HepG2 (cell line): ENCODE data around the gene SGSH. TPM values are rescaled to one million over a fixed set of nuclear protein-coding genes. Genes with fewer than 3 reads are reported as not detected.
A peak's percentile ranks its signal among the peaks of the same experiment; 100 is the strongest.

ENCODE experiments used
- AHDC1 ChIP-seq: sonication (generic); formaldehyde crosslinking; IDR thresholded peaks from 2 replicates; pipeline ENCODE4 v1.5.1; 2020; ENCODE audit warnings: mild to moderate bottlenecking, missing genetic modification reagents, borderline replicate concordance
- ARID3A ChIP-seq: IDR thresholded peaks from 2 replicates; pipeline ENCODE4 v1.6.1; 2012; ENCODE audit warnings: low read depth, low read length, improper control_type of control experiment
- E2F2 ChIP-seq: sonication (generic); formaldehyde crosslinking; IDR thresholded peaks from 2 replicates; pipeline ENCODE4 v1.4.0; 2020; ENCODE audit warnings: missing genetic modification reagents, borderline replicate concordance
- PLSCR1 ChIP-seq: sonication (generic); formaldehyde crosslinking; IDR thresholded peaks from 2 replicates; pipeline ENCODE4 v1.5.0; 2020; ENCODE audit warnings: missing genetic modification reagents, mild to moderate bottlenecking, borderline replicate concordance
- PRMT3 ChIP-seq: sonication (generic); formaldehyde crosslinking; IDR thresholded peaks from 2 replicates; pipeline ENCODE4 v1.8.1; 2022; ENCODE audit warnings: low read depth, mild to moderate bottlenecking, moderate library complexity, missing genetic modification reagents, borderline replicate concordance
- TP53 ChIP-seq: sonication (generic); formaldehyde crosslinking; conservative IDR thresholded peaks from 2 replicates; pipeline ENCODE4 v1.4.0; 2020; ENCODE audit warnings: missing genetic modification reagents
- XRCC5 ChIP-seq: fragments of 200-400 bp; formaldehyde crosslinking; optimal IDR thresholded peaks from 2 replicates; pipeline ENCODE3; 2017; ENCODE audit warnings: mild to moderate bottlenecking, low read length
- ZNF124 ChIP-seq: sonication (generic); formaldehyde crosslinking; IDR thresholded peaks from 2 replicates; pipeline ENCODE4 v1.4.0; 2020; ENCODE audit warnings: missing genetic modification reagents
- ZNF138 ChIP-seq: sonication (generic); formaldehyde crosslinking; IDR thresholded peaks from 2 replicates; pipeline ENCODE4 v1.5.0; 2020; ENCODE audit warnings: mild to moderate bottlenecking, low read depth, missing genetic modification reagents
- ZNF552 ChIP-seq: sonication (generic); formaldehyde crosslinking; IDR thresholded peaks from 2 replicates; pipeline ENCODE4 v1.9.0; 2022; ENCODE audit warnings: missing genetic modification reagents, mild to moderate bottlenecking, borderline replicate concordance
- ZNF629 ChIP-seq: sonication (generic); formaldehyde crosslinking; conservative IDR thresholded peaks from 2 replicates; pipeline ENCODE4 v1.5.0; 2020; ENCODE audit warnings: missing genetic modification reagents
- ZNF7 ChIP-seq: IDR thresholded peaks from 2 replicates; pipeline ENCODE4 v1.6.1; 2016; ENCODE audit warnings: missing biosample characterization, missing genetic modification reagents
- ZNF792 ChIP-seq: IDR thresholded peaks from 2 replicates; pipeline ENCODE4 v1.6.1; 2016
- polyA plus RNA-seq, 8 experiments: library from polyadenylated mRNA; depleted of rRNA in 3 of 8; stranded (reverse) in 7 of 8; unstranded in 1 of 8; fragments of >200 nt; fragmentation: Illumina TruSeq in 4 of 8; extraction: Trizol in 4 of 8; gene quantifications; 2 replicates each; pipeline versions ENCODE4 v1.2.1 to v1.2.3, GENCODE V29; 2011 to 2016; ENCODE audit warnings: low read depth in 4 of 8, missing spikeins in 1 of 8, mixed read lengths in 1 of 8; ENCODE audit not compliant: insufficient read depth in 1 of 8
- total RNA-seq, 5 experiments: library from RNA; depleted of rRNA; stranded (reverse); fragments of >200 nt; fragmentation: Illumina TruSeq; extraction: Trizol; gene quantifications; 2 replicates each; pipeline ENCODE4 v1.2.3, GENCODE V29; 2016; ENCODE audit warnings: low read depth in 1 of 5
- TF ChIP-seq, protein P1 (sequence below): sonication (generic); formaldehyde crosslinking; IDR thresholded peaks from 2 replicates; pipeline ENCODE4 v1.8.0; 2022; ENCODE audit warnings: missing genetic modification reagents, low read depth, mild to moderate bottlenecking, borderline replicate concordance
- TF ChIP-seq, protein P2 (sequence below), 2 experiments: sonication (generic) in 1 of 2; formaldehyde crosslinking in 1 of 2; IDR thresholded peaks; 2 replicates each; pipeline versions ENCODE4 v1.4.0 to v1.6.1; 2018 to 2020; ENCODE audit warnings: missing genetic modification reagents in 2 of 2, borderline replicate concordance in 1 of 2, low read depth in 1 of 2, mild to moderate bottlenecking in 1 of 2, missing biosample characterization in 1 of 2

Gene SGSH
- total and polyA plus RNA-seq, 2 of the 13 experiments (the other 11 are each of a cell fraction or from before 2014, with no cell fraction given), result 12.2 to 17.6 TPM

- TF ChIP-seq E2F2 (CRISPR knock-in tag), result no peak
- TF ChIP-seq TP53 (CRISPR knock-in tag), result 0 out of 2 replicates have a peak, but pooled peaks have one; percentile 30
- TF ChIP-seq PRMT3 (CRISPR knock-in tag), result peak; percentile 79; the same call in 1 of the 2 replicates
- no peak for TF ChIP-seq AHDC1 (CRISPR knock-in tag)
- TF ChIP-seq, protein P1, sequence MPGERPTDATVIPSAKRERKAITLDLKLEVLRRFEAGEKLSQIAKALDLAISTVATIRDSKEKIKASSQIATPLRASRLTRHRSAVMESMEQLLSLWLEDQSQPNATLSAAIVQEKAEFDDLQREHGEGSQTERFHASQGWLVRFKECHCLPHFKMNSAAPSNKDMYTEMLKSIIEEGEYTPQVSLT (CRISPR knock-in tag), result no peak
- TF ChIP-seq ZNF552 (CRISPR knock-in tag), result 0 out of 2 replicates have a peak, but pooled peaks have one; percentile 57
- TF ChIP-seq XRCC5, result peak; percentile 86
- no peak for TF ChIP-seq PLSCR1 (CRISPR knock-in tag)
- TF ChIP-seq ZNF124 (CRISPR knock-in tag), result no peak; the same call in 1 of the 2 replicates
- no peak for TF ChIP-seq ZNF138 (CRISPR knock-in tag)
- TF ChIP-seq ZNF629 (CRISPR knock-in tag), result peak; percentile 17; the same call in 1 of the 2 replicates
- TF ChIP-seq, protein P2, sequence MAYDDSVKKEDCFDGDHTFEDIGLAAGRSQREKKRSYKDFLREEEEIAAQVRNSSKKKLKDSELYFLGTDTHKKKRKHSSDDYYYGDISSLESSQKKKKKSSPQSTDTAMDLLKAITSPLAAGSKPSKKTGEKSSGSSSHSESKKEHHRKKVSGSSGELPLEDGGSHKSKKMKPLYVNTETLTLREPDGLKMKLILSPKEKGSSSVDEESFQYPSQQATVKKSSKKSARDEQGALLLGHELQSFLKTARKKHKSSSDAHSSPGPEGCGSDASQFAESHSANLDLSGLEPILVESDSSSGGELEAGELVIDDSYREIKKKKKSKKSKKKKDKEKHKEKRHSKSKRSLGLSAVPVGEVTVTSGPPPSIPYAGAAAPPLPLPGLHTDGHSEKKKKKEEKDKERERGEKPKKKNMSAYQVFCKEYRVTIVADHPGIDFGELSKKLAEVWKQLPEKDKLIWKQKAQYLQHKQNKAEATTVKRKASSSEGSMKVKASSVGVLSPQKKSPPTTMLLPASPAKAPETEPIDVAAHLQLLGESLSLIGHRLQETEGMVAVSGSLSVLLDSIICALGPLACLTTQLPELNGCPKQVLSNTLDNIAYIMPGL (CRISPR knock-in tag; IDR thresholded peaks at IDR 0.05; ENCODE audit: borderline replicate concordance in 1 of 2, low read depth in 1 of 2), result peak; percentile 54 to 74
- peak; percentile 87 for TF ChIP-seq ZNF792 (CRISPR knock-in tag)
- no peak for TF ChIP-seq ZNF7
- peak; percentile 67; the same call in 1 of the 2 replicates for TF ChIP-seq ARID3A
These were observed 43.4 kb upstream of the SGSH start (continued) for GRCh38 chr17:80263253-80264204.
